ENCODE measurements around the gene TRIM63. TPM values are rescaled to one million over a fixed set of nuclear protein-coding genes. Genes with fewer than 3 reads are reported as not detected.
A peak's percentile ranks its signal among the peaks of the same experiment; 100 is the strongest.

TRIM63 gene
- total and polyA plus RNA-seq, 9 of the 15 experiments (the other 6 are each of a cell fraction or from before 2014, with no cell fraction given), result 0.08 to 0.57 (median 0.36) TPM

DNA sequence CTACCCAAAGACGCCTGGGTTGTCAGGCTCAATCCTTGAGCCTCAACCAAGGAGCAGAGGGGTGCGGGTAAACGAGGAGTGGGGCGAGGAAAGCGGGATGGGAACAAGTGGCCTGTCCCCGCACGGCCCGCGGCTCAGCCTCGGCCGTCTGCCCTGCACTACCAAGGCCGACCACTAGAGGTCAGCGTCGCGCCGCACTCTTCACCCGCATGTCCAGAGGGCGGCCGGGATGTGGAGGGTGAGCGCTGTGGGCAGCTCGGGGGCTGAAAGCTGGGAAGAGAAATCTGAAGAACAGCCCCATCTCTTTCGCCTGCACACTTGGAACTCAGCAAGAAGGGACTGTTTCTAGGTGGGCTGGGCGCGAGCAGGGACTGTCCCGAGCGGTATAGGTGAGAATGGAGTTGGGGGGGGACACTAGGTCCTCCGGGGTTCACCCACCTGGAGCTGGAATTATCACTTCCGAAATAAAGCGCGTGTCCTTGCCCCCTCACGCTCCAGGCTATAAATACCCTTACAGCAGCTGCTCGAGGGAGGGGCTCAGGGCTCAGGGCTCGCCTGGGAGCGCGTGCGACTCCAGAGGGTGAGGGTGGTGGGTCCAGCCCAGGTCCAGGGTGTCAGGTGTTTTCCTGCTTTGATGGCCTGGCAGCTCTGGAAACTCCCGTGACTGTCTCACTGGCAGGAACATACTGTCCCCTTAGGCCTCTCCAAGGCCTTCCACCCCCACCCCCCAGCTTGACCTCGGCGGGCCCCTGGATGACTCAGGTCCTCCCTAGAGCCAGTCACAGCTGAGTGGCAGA is 31.3 kb downstream of the TRIM63 start (continued):
- TF ChIP-seq, protein P1, sequence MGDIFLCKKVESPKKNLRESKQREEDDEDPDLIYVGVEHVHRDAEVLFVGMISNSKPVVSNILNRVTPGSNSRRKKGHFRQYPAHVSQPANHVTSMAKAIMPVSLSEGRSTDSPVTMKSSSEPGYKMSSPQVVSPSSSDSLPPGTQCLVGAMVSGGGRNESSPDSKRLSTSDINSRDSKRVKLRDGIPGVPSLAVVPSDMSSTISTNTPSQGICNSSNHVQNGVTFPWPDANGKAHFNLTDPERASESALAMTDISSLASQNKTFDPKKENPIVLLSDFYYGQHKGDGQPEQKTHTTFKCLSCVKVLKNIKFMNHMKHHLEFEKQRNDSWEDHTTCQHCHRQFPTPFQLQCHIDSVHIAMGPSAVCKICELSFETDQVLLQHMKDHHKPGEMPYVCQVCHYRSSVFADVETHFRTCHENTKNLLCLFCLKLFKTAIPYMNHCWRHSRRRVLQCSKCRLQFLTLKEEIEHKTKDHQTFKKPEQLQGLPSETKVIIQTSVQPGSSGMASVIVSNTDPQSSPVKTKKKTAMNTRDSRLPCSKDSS (IDR thresholded peaks at IDR 0.05; ENCODE audit: low read depth, partially characterized antibody), result no peak
- TF ChIP-seq, protein P2, sequence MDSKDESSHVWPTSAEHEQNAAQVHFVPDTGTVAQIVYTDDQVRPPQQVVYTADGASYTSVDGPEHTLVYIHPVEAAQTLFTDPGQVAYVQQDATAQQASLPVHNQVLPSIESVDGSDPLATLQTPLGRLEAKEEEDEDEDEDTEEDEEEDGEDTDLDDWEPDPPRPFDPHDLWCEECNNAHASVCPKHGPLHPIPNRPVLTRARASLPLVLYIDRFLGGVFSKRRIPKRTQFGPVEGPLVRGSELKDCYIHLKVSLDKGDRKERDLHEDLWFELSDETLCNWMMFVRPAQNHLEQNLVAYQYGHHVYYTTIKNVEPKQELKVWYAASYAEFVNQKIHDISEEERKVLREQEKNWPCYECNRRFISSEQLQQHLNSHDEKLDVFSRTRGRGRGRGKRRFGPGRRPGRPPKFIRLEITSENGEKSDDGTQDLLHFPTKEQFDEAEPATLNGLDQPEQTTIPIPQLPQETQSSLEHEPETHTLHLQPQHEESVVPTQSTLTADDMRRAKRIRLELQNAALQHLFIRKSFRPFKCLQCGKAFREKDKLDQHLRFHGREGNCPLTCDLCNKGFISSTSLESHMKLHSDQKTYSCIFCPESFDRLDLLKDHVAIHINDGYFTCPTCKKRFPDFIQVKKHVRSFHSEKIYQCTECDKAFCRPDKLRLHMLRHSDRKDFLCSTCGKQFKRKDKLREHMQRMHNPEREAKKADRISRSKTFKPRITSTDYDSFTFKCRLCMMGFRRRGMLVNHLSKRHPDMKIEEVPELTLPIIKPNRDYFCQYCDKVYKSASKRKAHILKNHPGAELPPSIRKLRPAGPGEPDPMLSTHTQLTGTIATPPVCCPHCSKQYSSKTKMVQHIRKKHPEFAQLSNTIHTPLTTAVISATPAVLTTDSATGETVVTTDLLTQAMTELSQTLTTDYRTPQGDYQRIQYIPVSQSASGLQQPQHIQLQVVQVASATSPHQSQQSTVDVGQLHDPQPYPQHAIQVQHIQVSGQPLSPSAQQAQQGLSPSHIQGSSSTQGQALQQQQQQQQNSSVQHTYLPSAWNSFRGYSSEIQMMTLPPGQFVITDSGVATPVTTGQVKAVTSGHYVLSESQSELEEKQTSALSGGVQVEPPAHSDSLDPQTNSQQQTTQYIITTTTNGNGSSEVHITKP (IDR thresholded peaks at IDR 0.05; ENCODE audit: partially characterized antibody), result peak; percentile 46
- TF ChIP-seq FOXJ3 (CRISPR knock-in tag; IDR thresholded peaks at IDR 0.05) (no peak), CBX8 (IDR thresholded peaks at IDR 0.05; ENCODE audit: borderline replicate concordance, extremely low read depth, low read depth, low read length, poor library complexity, severe bottlenecking) (no peak), ASH1L (IDR thresholded peaks at IDR 0.05; ENCODE audit: borderline replicate concordance, low read depth, partially characterized antibody) (no peak), ZBTB12 (CRISPR knock-in tag; IDR thresholded peaks at IDR 0.05) (no peak)
- TF ChIP-seq, protein P3, sequence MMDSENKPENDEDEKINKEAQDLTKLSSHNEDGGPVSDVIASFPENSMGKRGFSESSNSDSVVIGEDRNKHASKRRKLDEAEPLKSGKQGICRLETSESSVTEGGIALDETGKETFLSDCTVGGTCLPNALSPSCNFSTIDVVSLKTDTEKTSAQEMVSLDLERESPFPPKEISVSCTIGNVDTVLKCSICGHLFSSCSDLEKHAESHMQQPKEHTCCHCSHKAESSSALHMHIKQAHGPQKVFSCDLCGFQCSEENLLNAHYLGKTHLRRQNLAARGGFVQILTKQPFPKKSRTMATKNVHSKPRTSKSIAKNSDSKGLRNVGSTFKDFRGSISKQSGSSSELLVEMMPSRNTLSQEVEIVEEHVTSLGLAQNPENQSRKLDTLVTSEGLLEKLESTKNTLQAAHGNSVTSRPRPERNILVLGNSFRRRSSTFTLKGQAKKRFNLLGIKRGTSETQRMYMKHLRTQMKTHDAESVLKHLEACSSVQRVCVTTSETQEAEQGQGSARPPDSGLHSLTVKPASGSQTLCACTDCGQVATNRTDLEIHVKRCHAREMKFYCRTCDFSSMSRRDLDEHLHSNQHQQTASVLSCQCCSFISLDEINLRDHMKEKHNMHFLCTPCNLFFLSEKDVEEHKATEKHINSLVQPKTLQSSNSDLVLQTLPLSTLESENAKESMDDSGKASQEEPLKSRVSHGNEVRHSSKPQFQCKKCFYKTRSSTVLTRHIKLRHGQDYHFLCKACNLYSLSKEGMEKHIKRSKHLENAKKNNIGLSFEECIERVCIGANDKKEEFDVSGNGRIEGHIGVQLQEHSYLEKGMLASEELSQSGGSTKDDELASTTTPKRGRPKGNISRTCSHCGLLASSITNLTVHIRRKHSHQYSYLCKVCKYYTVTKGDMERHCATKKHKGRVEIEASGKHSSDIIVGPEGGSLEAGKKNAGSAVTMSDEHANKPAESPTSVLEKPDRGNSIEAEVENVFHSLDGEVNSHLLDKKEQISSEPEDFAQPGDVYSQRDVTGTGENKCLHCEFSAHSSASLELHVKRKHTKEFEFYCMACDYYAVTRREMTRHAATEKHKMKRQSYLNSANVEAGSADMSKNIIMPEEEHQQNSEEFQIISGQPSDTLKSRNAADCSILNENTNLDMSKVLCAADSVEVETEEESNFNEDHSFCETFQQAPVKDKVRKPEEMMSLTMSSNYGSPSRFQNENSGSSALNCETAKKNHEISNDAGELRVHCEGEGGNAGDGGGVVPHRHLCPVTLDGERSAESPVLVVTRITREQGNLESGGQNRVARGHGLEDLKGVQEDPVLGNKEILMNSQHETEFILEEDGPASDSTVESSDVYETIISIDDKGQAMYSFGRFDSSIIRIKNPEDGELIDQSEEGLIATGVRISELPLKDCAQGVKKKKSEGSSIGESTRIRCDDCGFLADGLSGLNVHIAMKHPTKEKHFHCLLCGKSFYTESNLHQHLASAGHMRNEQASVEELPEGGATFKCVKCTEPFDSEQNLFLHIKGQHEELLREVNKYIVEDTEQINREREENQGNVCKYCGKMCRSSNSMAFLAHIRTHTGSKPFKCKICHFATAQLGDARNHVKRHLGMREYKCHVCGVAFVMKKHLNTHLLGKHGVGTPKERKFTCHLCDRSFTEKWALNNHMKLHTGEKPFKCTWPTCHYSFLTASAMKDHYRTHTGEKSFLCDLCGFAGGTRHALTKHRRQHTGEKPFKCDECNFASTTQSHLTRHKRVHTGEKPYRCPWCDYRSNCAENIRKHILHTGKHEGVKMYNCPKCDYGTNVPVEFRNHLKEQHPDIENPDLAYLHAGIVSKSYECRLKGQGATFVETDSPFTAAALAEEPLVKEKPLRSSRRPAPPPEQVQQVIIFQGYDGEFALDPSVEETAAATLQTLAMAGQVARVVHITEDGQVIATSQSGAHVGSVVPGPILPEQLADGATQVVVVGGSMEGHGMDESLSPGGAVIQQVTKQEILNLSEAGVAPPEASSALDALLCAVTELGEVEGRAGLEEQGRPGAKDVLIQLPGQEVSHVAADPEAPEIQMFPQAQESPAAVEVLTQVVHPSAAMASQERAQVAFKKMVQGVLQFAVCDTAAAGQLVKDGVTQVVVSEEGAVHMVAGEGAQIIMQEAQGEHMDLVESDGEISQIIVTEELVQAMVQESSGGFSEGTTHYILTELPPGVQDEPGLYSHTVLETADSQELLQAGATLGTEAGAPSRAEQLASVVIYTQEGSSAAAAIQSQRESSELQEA (IDR thresholded peaks at IDR 0.05; ENCODE audit: low read depth), result no peak; the same call in 1 of the 2 replicates
- TF ChIP-seq, protein P4, sequence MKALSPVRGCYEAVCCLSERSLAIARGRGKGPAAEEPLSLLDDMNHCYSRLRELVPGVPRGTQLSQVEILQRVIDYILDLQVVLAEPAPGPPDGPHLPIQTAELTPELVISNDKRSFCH (CRISPR knock-in tag; IDR thresholded peaks at IDR 0.05), result no peak
- TF ChIP-seq, protein P4 (tag; IDR thresholded peaks at IDR 0.05), result peak; percentile 21; the same call in 1 of the 2 replicates
